Measurements from ENCODE around the gene DNPH1.

- TF ChIP-seq POLR2A (IDR thresholded peaks at IDR 0.05) = no peak
- TF ChIP-seq, protein P1, sequence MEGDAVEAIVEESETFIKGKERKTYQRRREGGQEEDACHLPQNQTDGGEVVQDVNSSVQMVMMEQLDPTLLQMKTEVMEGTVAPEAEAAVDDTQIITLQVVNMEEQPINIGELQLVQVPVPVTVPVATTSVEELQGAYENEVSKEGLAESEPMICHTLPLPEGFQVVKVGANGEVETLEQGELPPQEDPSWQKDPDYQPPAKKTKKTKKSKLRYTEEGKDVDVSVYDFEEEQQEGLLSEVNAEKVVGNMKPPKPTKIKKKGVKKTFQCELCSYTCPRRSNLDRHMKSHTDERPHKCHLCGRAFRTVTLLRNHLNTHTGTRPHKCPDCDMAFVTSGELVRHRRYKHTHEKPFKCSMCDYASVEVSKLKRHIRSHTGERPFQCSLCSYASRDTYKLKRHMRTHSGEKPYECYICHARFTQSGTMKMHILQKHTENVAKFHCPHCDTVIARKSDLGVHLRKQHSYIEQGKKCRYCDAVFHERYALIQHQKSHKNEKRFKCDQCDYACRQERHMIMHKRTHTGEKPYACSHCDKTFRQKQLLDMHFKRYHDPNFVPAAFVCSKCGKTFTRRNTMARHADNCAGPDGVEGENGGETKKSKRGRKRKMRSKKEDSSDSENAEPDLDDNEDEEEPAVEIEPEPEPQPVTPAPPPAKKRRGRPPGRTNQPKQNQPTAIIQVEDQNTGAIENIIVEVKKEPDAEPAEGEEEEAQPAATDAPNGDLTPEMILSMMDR (IDR thresholded peaks at IDR 0.05) = no peak
Measured at GRCh38 chr6:43273707-43274106, 44.4 kb upstream of the DNPH1 start.

All from uterus (tissue), 2 donors.